Activated gamma-delta T cell treated with anti-CD3 and anti-CD28 coated beads, Interleukin-2, amount 50 U/mL, for 16 hours (primary cell): Measurements from ENCODE around the gene TANGO2.
"Not testable (repeated sequence)": the region's sequence is repeated elsewhere in the genome, so short reads cannot be mapped to it uniquely, and the experiment has no call there.

Source experiments
- DNase-seq: peaks from one replicate; pipeline ENCODE4 v3.0.0-alpha.2; 2020; ENCODE audit warnings: low read depth

Gene TANGO2

DNA sequence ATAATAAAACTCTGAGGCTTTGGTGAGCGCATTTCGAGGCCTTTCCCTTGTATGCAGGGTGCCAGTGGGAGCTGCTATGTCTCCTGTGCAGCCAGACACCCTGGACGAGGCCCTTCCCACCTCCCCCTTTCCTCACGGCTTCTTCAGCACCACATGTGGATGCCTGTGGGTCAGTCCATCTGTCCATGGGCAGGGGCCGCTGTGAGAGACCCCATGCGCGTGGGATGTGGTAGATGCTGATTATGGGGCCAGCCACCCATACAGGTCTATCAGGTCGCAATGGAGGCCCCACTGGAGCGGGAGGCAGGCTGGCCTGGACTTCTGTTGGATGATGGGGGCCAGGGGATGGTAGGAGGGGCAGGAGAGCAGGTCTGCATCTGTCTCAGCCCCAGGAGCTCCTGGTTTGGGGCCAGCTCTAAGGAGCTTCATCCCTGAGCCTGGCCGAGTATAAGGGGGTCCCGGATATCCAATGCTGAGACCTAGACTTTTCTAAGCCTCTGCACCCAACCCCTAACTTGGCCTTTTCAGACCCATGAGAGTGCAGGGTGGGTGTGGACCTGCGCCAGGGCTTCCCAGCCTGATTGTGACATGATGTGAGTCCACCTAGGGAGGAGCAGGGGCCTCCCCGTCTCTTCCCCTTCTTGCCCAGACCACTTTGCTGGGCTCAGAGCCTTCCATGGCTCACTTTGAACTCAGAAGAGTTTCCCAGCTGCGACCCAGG, 45.1 kb downstream of the TANGO2 start:
- DNase-seq, result no peak

DNA sequence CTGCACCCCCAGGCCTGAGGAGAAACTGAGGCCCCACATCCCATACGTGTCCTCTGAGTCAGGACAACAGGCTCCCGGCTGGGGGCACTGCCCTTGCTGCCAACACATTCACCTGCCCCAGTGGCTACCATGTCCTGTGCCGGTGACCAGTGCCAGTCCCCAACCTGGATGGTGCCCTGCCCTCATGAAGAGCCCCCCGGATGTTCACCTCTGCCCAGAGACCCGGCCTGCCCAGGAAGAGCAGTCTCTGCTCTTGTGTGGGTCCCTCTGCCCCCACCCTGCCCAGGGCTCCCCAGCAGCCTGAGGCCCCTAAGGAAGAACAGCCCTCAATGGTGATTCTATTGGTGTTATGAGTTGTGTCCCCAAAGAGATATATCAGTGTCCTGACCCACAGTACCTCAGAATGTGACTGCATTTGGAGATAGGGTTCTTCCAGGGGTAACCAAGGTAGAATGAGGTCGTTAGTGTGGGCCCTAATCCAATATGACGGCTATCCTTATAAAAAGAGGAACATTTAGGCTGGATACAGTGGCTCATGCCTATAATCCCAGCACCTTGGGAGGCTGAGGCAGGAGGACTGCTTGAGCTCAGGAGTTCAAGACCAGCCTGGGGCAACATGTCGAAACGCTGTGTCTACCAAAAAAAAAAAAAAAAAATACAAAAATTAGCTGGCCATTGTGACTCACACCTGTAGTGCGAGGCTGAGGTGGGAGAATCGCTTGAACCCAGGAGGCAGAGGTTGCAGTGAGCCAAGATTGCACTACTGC, 45.9 kb downstream of the TANGO2 start:
- DNase-seq, result no peak

DNA sequence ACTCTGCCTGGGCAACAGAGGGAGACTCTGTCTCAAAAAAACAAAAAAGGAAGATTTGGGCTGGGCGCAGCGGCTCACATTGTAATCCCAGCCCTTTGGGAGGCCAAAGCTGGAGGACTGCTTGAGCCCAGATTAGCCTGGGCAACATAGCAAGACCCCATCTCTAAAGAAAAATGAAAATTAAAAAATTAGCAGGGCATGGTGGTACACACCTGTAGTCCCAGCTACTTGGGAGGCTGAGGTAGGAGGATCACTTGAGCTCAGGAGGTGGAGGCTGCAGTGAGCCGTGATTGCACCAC, 46.4 kb downstream of the TANGO2 start:
- not testable (repeated sequence) for DNase-seq

DNA sequence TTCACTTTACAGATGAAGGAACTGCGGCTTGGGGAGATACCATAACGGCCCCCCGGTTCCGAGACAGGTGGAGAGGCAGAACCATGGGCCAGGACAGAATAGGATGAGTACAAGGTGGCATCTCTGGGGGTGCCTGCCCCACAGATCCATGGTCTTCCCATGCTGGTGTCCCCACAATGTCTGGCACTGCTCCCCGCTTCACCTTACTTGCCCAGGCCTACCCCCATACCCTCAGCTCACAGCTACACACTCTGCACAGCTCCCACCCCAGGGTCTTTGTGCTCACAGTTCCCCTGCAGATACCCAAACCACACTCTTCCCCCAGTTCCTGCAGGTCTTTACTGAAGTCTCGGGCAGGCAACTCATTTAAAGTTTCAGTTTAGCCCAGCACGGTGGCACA, 47.7 kb downstream of the TANGO2 start:
- DNase-seq, result no peak

DNA sequence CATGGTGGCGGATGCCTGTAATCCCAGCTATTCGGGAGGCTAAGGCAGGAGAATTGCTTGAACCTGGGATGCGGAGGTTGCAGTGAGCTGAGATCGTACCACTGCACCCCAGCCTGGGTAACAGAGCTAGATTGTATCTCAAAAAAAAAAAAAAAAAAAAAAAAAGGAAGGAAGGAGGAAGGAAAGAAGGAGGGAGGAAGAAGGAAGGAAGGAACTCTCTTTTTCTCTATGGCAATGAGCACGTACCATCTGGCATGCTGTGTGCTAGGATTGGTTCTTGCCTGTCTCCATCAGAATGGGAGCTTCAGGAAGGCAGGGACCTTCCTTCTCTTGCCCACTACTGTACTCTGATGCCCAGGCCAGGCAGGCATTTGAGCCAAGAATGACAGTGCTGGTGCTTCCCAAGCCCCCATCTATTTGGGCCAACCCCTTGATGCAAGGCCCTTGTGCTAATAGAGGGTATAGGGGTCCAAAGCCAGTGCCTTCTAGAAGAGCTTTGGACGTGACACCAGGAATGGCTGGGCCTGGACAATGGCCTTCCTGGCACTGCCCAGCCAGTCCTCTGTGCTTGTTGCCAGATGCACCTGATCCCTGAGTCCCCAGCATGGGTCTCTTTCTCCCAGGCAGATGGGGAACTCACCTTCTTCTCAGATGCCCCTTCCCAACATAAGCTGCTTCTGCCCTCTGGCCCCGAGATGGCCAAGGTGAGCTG, 48.6 kb downstream of the TANGO2 start:
- no peak for DNase-seq

DNA sequence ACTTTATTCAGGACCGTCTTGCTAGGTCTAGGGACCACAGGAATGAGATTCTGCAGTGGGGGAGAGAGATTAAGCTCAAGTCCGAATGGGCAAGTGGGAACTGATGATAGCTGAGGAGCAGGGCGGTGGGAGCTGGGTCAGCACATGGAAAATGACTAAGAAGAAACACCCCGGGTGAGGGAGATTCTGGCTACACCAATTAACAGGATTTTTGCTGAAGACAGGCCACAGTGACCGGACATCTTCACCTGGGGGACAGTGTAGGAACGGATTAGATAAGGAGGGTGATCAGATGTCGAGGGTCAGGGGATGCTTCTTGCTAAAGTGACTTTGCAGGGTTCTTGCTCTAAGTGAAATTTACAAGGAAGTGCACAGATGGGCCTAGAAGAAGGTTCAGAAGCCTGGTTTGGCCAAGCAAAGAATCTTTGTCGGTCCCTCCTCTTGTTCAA, 50.6 kb downstream of the TANGO2 start:
- no peak for DNase-seq

DNA sequence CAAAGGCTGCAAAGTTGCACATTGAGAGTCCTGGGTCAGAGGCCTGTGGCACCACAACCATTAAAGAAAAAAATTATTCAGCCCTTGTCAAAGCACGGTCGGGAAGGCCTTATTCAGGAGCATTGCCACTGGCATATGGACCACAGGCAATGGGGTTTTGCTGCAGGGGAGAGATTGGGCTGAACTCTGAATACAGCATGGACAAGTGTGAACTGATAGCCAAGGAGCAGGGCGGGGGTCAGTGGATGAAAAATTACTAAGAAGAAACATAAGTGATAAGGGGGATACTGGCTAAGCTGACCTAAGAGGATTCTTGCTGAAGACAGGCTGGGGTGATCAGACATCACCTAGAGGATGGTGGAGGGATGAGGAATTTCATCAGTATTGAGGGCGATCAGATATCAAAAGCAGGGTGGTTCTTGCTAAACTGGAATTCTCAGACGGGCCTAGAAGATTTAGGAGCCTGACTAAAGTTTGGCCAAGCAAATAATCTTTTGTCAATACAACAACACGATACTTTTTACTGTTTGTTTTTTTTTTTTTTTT, 55.8 kb downstream of the TANGO2 start:
- DNase-seq, result no peak

DNA sequence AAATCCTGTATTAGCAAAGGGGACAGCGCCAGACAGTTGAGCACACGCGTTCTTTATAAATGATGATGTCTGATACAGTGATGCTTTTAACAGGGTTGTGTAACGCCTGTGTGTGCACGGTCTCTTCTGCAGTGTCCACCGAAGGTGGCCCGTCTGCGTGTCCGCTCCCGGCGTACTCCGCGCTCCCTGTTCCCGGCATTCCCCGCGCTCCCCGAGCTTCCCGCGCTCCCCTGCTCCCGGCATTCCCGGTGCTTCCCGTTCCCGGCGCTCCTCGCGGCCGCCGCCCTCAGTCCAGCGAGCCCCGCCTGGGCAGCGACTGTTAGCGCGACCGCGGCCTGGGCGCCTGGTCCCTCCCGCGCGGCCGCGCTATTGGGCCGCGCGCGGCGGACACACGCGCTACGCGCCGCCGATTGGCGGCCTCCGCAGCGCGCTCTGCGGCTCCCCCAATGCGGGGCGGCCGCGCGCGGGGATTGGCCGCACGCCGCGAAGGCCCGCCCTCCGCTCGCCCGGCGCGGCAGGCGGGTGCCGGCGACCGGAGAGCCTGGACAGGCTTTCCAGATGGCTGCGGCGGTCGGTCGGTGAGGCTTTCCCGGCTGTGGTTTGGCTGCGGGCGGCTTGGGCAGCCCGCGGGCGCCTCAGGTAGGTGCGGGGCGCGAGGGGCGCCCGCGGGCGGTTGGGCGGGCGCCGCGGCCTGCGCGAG, 59.0 kb downstream of the TANGO2 start, which contains the start of gene DGCR8:
Gene DGCR8, plus strand, starts transcription at position 497 of the 700 bp plus-strand sequence. CDS start 5,723 bp downstream, outside the sequence.
- DNase-seq, result peak; percentile 42

DNA sequence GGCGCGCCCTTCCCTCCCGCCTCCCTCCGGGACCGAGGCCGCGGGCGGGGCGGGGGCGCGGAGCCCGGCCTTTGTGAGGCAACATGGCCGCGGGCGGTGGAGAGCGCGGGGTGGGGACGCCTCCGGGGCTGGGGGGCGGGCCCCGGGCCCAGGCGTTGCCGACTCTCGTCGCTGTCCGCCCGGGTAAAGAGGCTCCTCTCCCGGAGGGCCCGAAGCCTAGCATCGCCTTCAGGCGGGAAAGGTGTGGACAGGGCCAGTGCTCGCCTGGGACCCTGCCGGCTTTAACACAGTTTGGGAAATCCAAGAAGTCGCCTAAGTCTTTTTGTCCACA, 59.5 kb downstream of the TANGO2 start:
- peak; percentile 55 for DNase-seq

DNA sequence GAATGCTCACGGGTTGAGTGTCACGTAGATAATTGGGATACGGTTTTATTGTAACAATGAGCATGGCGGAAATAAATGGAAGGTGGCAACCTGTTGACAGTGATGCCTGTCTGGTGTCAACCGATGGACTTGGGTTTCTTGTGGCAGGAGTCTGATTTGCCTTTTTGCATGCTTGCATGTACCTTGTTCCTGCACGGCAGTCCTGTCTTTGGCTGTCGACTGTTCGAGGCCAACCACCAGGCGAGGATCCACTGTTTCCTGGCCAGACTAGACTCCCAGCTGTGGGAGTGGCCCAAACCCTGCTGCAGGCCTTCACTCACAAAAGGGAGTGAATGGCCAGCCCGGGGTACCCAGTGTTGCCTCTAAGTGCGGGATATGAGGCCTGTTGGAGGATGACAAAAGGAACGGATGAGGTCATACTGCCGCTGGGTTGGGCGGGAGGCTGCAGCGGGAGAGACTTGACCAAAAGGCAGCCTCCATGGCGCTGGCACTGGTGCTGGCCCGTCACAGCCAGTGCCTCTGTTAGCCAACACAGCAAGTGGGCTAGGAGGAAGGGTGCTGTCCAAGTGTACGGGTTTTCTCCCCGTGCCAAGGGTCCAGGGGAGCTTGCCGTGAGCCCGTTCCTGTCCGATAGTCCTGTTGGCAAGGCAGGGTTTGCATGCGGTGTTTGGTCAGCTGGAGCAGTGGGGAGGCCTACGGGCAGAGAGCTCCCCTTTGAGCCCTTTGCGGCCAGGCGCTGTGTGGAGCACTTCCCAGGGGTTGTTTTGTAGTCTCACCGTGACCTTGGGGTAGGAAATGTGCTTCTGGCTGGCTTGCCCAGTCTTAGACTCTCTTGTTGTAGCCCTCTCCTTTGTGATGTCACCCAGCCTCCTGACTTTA, 60.1 kb downstream of the TANGO2 start:
- no peak for DNase-seq

DNA sequence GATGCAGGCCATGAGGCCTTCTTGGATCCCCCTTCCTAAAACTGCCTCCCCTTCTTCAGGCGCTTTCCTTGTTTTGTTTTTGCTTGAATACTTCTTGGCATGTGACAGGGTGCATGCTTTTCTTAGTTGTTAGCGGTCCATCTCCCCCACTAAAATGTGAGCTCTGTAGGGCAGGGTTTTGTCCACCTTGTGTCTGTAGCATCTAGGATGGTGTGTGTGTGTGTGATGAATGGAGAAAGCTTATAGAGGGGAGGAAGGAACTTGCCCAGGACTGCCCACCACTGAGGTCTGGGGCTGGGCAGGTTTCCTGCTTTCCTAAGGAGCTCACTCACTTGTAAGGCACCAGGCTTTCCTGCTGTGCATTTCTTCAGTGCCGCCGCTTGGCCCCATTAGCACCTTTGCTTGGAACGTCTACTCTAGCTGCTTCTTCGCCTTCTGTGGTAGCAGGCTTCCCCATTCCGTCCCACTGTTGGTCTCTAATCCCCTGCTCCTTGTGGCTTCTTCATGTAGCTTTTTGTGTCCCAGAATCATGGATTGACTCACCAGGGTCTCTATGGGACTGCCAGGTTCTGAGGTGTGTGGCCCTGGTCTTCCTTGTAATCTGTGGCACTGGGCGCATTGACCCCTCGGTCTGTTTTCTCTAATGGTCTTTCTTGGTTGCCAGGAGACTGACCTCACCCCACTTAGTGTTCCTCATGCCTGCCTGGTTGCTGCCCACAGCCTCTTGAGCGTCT, 62.4 kb downstream of the TANGO2 start:
- DNase-seq, result no peak

DNA sequence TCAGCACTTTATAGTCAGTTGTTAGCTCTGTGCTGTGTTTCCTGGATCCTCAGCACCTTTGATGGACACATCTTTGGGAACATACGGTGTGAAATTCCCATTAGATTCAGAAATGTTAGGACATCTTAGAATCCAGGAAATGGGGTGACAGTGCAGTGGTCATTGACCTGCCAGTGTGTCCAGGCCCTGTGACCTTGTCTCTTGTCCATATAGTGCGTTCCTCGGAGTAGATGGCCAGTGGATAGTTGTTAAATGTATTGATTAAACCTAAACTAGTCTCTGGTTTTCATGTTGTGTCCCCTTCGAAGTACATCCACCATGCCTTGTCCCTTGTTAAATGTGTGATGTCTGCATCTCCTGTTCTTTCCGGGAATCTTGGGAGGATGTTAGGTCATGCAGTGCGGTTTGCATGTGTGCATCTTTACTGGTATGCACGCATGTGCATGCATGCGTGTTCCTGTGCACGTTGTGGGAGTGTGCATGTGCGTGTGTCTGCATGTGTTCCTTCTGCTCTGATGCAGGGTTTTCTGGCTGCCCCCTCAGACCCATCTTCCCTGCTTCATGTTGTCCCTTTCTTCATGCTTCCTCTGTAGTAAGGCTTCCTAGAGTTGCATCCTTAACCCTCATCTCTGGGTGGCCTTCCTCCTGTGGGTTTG, 63.1 kb downstream of the TANGO2 start:
- DNase-seq, result no peak

DNA sequence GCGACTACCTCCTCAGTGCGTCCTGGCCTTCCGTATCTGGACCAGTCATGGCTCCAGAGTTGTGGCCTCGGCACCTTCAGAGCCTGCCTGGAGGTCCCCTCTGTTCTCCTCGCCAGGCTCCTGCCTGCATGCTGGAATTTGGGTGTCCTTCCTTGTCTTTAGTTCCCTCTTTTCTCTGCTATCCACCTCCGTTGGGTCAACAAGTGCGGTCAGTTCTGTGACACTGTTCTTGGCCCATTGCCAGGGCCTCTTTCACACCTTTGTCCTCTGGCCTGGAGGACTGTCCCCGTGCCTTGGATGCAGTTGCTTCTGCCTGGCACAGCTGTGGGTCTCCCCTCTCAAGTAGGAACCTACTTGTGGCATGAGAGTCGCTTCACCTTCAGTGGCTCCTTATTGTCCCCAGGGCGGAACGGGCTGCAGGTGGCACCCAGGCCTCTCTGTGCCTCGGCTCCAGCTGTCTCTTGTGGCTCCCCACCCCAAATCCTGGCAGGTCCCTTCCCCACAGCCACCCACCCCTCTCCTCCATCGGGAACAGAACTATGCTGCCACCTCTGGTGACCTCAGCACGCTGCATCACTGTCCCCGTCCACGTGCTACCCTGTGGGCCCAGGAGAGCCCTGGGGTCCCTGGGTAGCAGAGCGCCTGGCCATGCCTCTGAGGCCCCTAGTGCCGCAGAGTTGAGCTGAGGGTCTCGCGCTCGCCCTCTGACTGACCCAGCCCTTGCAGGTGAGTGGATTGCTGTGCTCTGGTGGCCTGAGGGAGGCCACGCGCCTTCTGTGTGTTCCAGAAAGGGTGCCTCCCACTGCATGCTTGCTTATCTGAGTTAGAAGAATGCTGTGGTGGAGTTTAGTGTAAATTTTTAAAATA, 63.9 kb downstream of the TANGO2 start:
- DNase-seq, result no peak

DNA sequence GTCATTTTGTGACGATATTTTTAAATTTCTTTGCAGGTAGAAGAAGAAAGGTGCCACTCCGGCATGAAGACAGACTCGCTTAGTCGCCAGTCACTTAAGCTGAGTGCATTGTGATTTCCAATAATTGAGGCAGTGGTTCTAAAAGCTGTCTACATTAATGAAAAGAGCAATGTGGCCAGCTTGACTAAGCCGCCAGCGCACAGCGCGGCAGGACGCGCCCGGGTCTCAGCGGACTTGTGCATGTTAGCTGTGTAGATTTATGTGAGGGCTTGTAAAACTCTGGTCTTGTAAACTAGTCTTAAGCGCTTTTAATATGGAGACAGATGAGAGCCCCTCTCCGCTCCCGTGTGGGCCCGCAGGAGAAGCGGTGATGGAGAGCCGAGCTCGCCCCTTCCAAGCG, 64.7 kb downstream of the TANGO2 start:
- no peak for DNase-seq

DNA sequence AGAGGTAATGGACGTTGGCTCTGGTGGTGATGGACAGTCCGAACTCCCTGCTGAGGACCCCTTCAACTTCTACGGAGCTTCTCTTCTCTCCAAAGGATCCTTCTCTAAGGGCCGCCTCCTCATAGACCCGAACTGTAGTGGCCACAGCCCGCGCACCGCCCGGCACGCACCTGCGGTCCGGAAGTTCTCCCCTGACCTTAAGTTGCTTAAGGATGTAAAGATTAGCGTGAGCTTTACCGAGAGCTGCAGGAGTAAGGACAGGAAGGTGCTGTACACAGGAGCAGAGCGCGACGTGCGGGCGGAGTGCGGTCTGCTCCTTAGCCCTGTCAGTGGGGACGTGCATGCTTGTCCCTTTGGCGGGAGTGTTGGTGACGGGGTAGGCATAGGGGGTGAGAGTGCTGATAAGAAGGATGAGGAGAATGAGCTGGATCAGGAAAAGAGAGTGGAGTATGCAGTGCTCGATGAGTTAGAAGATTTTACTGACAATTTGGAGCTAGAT, 65.2 kb downstream of the TANGO2 start:
- DNase-seq, result no peak

DNA sequence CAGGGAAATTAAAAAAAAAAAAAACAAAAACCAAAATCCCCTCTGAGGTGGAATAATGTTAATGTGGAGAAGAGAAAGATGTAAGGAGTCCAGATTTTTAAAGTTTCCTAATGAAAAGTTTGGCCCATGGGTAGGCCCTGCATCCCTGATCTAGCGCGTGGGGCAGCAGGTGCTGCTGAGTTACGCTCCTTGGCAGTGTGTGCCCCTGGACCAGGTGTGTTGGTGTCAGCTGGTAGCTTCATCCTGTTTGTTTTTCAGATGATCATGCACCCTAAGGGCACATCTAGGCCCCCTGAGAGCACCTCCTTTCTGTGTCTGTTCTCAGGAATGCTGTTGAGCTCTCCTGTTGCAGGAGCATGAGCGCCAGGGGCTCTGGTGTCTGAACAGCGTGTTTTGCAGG, 65.9 kb downstream of the TANGO2 start:
- no peak for DNase-seq

DNA sequence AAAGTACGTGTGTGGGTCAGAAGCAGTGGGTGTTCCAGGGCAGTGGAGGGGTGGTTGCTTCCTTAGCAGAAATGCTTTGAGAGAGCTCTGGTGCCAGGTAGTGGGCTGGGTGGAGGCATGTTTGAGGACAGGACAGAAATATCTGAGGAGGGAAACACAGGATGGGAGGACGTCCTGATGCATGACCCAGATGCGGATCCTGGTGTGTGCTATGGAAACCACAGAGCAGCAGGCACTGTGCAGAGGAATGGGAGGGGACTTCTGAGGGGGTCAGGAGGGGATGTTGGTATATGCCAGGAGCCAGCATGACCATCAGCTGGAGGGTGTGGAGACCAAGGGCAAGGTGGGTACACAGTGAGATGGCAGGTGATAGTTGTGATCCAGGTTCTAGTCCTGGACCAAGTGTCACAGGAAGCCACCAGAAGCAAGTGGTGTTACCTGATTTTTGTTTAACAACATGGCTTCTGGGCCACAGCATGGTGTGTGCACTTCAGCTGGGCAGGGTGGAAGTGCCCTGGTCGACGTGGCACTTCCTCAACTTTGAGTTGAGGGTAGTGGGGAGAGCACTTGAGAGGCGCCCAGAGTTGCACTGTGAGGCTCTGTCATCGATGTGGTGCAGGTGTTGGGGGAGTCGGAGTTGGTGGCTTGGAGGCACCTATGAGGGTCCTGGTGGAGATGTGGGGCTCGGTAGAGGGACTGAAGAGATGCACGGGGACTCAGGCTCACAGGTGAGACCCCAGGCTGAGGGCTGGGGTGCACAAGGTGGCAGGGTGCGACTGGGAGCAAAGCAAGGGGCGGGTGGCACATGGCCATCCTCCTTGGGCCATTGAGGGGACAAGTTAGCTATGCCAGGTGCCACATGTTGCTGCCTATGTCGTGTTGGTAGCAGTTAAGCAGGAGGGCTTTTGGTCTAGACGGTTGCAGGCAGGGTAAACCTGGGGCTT, 66.7 kb downstream of the TANGO2 start:
- DNase-seq, result no peak

DNA sequence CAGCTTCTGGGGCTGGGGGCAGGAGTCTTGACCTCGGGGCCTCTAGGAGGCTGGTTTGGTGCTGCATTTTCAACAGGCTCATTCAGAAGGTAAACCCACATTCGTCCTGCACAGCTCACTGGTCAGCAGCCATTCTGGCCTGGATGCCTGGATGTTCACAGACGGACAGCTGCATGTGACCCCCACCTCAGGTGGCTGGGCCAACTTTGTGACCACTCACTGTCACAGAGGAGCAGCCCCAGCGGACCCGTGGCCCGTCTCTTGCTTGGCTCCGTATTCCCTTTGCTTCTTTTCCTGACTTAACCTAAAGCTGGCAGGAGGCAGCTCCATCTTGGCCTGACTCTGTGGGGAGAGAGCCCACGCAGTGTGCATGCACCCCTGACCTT, 67.3 kb downstream of the TANGO2 start:
- no peak for DNase-seq
